Activated naive CD8-positive, alpha-beta T cell (primary cell): ENCODE data around the gene ATF1.
A peak's percentile ranks its signal among the peaks of the same experiment; 100 is the strongest.
"Not testable (repeated sequence)": the region's sequence is repeated elsewhere in the genome, so short reads cannot be mapped to it uniquely, and the experiment has no call there.

Experiments
- H3K27ac Mint-ChIP-seq: one replicate; pipeline ENCODE4 v1.8.0; 2021; ENCODE audit warnings: mixed read lengths
- H3K27me3 Mint-ChIP-seq: one replicate; pipeline ENCODE4 v1.8.0; 2021; ENCODE audit warnings: mixed read lengths
- H3K36me3 Mint-ChIP-seq: one replicate; pipeline ENCODE4 v1.8.0; 2021; ENCODE audit warnings: mixed read lengths
- H3K4me1 Mint-ChIP-seq: one replicate; pipeline ENCODE4 v1.8.0; 2021; ENCODE audit warnings: low read depth, mixed read lengths
- H3K4me3 Mint-ChIP-seq: one replicate; pipeline ENCODE4 v1.8.0; 2021; ENCODE audit warnings: mild to moderate bottlenecking, mixed read lengths
- H3K9me3 Mint-ChIP-seq: one replicate; pipeline ENCODE4 v1.8.0; 2021; ENCODE audit warnings: low read depth, mixed read lengths

The ATF1 gene

GRCh38 chr12:50814921-50815320, 51.0 kb downstream of the ATF1 start:
- H3K27me3 Mint-ChIP-seq, H3K27ac Mint-ChIP-seq, H3K9me3 Mint-ChIP-seq, H3K4me3 Mint-ChIP-seq, H3K4me1 Mint-ChIP-seq, H3K36me3 Mint-ChIP-seq: not testable (repeated sequence)

DNA sequence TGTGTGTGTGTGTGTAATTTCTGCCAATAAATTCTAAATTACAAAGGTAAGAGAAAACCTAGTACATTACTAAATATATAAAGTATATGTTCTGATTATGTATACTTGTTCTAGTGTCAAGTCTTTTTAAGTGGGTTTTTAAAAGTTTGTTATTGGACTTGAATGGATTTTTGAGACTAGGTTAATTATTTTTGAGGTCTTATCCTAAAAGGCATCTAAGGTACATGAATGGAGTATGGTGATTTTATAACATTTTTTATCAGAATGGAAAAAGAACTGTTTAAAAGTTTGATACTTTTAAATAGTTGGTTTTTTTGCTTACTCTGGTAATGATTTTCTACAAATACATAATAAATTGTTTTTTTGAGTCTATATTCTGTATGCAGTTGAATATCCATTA, 56.3 kb downstream of the ATF1 start:
- Mint-ChIP-seq H3K36me3 (peaks cover 3% of the 10 kb centered on the region), H3K4me1 (peaks cover 5% of the 10 kb centered on the region), H3K27ac (no peak overlapping the region), H3K4me3 (no peak overlapping the region), H3K9me3 (no peaks in the 10 kb centered on the region), H3K27me3 (no peaks in the 10 kb centered on the region)

- no peaks in the 10 kb centered on the region for H3K27me3 Mint-ChIP-seq
- H3K9me3 Mint-ChIP-seq = no peaks in the 10 kb centered on the region
- H3K4me3 Mint-ChIP-seq = no peak overlapping the region
- peaks cover 10% of the 10 kb centered on the region for H3K4me1 Mint-ChIP-seq
- no peaks in the 10 kb centered on the region for H3K36me3 Mint-ChIP-seq
- no peak overlapping the region for H3K27ac Mint-ChIP-seq
These were observed 58.2 kb downstream of the ATF1 start for GRCh38 chr12:50822082-50822481.

DNA sequence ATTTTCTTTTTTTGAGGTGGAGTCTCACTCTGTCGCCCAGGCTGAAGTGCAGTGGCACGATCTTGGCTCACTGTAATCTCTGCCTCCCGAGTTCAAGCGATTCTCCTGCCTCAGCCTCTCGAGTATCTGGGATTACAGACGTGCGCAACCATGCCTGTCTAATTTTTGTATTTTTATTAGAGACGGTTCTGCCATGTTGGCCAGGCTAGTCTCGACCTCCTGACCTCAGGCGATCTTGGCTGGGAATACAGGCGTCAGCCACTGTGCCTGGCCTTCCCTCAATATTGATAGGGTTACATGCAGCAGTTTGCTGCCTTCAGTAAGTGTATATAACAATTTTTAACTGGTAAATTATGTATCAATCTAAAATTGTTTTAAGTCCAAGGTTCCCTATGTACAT, 59.8 kb downstream of the ATF1 start:
- H3K4me3 Mint-ChIP-seq, H3K4me1 Mint-ChIP-seq, H3K27ac Mint-ChIP-seq, H3K9me3 Mint-ChIP-seq, H3K27me3 Mint-ChIP-seq, H3K36me3 Mint-ChIP-seq: not testable (repeated sequence)

GRCh38 chr12:50824914-50825313, 61.0 kb downstream of the ATF1 start:
- peaks cover 10% of the 10 kb centered on the region for H3K4me1 Mint-ChIP-seq
- H3K27ac Mint-ChIP-seq = peak overlapping the region; percentile 58
- H3K27me3 Mint-ChIP-seq = no peaks in the 10 kb centered on the region
- H3K4me3 Mint-ChIP-seq = no peak overlapping the region
- H3K9me3 Mint-ChIP-seq = no peaks in the 10 kb centered on the region
- no peaks in the 10 kb centered on the region for H3K36me3 Mint-ChIP-seq

- Mint-ChIP-seq H3K4me1 (peaks cover 10% of the 10 kb centered on the region), H3K9me3 (no peaks in the 10 kb centered on the region), H3K36me3 (no peaks in the 10 kb centered on the region), H3K27ac (peak overlapping the region; percentile 58), H3K4me3 (no peak overlapping the region), H3K27me3 (no peaks in the 10 kb centered on the region)
These were observed 61.5 kb downstream of the ATF1 start for GRCh38 chr12:50825372-50825838.

DNA sequence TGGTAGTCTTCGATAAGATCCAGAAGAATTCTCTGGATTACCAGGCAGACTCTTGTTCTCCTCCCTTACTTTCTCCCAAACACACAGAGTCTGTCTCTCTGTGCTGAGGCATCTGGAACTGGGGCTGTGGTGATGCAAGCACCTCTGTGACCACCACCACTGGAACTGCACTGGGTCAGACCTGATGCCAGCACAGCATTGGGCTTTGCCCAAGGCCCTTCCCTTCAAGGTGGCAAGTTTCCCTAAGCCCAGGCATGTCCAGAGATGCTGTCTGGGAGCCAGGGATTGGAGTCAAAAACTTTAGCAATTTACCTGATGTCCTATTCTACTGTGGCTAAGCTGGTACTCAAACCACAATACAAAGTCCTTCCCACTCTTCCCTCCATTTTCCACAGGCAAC, 64.2 kb downstream of the ATF1 start:
- H3K27ac Mint-ChIP-seq = no peak overlapping the region
- no peak overlapping the region for H3K4me3 Mint-ChIP-seq
- peaks cover 2% of the 10 kb centered on the region for H3K9me3 Mint-ChIP-seq

GRCh38 chr12:50828886-50829285, 65.0 kb downstream of the ATF1 start:
- H3K27ac Mint-ChIP-seq = no peak overlapping the region
- peaks cover 10% of the 10 kb centered on the region for H3K4me1 Mint-ChIP-seq
- H3K9me3 Mint-ChIP-seq = peaks cover 5% of the 10 kb centered on the region
- no peaks in the 10 kb centered on the region for H3K27me3 Mint-ChIP-seq
- no peak overlapping the region for H3K4me3 Mint-ChIP-seq
- H3K36me3 Mint-ChIP-seq = no peaks in the 10 kb centered on the region

More for the DNA sequence above, 64.2 kb downstream of the ATF1 start:
- H3K27me3 Mint-ChIP-seq = no peaks in the 10 kb centered on the region
- H3K36me3 Mint-ChIP-seq = no peaks in the 10 kb centered on the region
- peaks cover 10% of the 10 kb centered on the region for H3K4me1 Mint-ChIP-seq

GRCh38 chr12:50833801-50834200, 69.9 kb downstream of the ATF1 start:
- not testable (repeated sequence) for H3K27ac Mint-ChIP-seq, H3K27me3 Mint-ChIP-seq, H3K4me3 Mint-ChIP-seq, H3K4me1 Mint-ChIP-seq, H3K36me3 Mint-ChIP-seq, H3K9me3 Mint-ChIP-seq

- Mint-ChIP-seq H3K4me1 (no peaks in the 10 kb centered on the region), H3K27me3 (peaks cover 2% of the 10 kb centered on the region), H3K4me3 (no peak overlapping the region), H3K9me3 (peaks cover 10% of the 10 kb centered on the region), H3K27ac (no peak overlapping the region), H3K36me3 (peaks cover 9% of the 10 kb centered on the region)
These were observed 75.1 kb downstream of the ATF1 start for GRCh38 chr12:50839042-50839441.

GRCh38 chr12:50840809-50841487, 77.0 kb downstream of the ATF1 start:
- H3K36me3 Mint-ChIP-seq = peaks cover 5% of the 10 kb centered on the region
- H3K27me3 Mint-ChIP-seq = peaks cover 2% of the 10 kb centered on the region
- peaks cover 10% of the 10 kb centered on the region for H3K9me3 Mint-ChIP-seq
- H3K27ac Mint-ChIP-seq = peak overlapping the region; percentile 2
- H3K4me3 Mint-ChIP-seq = no peak overlapping the region
- H3K4me1 Mint-ChIP-seq = no peaks in the 10 kb centered on the region

DNA sequence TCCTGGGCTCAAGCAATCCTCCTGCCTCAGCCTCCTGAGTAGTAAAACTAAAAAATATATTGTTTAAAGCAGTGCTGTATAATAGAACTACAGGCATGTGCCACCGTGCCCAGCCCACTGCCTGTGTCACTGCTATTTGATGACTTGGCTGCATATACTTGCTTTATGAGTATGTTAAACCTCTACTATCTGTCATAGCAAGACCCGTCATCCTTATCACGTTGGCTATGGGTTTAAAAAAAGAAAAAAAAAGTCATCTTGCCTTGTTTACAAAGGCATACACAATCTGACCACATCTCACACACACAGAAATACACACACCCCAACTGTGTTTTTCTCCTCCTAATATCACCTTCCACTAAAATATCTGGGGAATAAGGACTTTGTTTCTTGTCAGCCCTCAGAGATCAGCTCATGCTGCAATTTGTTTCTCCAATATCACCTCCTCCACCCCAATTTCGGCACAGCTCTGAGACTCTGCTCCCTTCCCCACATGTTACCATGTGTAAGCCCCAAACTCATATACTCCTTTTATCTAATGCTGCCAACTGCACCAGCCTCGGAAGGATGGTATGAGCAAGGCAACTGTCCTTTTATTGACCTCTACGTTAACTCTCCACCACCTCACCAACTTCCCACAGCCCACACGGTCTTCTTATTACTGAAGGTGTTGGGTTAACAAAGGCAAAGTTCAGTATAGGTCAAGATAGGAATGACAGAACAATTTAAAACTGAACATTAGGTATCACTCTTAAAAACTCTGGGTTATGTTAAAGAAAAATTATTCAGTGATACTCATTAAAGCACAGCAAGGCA, 78.0 kb downstream of the ATF1 start:
- Mint-ChIP-seq H3K36me3 (peaks cover 5% of the 10 kb centered on the region), H3K9me3 (peaks cover 10% of the 10 kb centered on the region), H3K4me1 (no peaks in the 10 kb centered on the region), H3K27ac (no peak overlapping the region), H3K27me3 (peaks cover 2% of the 10 kb centered on the region), H3K4me3 (no peak overlapping the region)

DNA sequence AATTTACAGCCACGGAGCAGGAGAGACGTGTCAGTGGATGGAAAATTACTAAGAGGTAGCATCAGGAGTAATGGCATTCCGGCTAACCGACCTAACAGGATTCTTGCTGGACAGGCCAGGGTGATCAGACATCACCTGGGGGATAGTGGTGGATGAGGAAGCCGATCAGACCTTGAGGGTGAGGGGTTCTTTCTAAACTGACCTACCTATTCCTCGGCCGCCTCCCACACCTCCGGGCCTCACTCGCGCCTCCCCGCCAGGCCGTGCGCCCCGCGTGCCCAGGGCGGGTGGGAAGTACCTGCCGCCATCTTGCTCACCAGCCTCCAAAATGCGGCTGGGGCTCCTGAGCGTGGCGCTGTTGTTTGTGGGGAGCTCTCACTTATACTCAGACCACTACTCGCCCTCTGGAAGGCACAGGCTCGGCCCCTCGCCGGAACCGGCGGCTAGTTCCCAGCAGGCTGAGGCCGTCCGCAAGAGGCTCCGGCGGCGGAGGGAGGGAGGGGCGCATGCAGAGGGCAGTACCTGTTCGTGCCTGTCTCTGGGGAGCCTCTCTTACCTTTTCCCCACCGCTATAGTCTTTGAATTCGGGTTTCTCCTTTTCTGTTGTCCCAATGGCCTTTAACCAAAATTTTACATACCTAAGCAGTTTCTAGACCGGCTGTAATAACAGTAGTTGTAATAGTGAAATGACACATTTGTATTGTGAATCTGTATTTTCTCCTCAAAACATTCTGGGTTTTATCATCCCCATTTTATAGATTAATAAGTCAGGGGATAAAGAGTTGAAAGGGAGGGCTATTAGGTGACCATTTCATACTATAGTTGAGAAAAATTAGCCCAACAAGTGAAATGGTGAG, 79.0 kb downstream of the ATF1 start, which contains the start of gene TMPRSS12:
Gene TMPRSS12 (plus strand): TSS at position 290 of the 857 bp plus-strand sequence. CDS start 39 bp downstream, at position 329.
- Mint-ChIP-seq H3K4me3 (peak within 1 kb of the TSS; percentile 44), H3K36me3 (peaks cover 5% of the 10 kb centered on the region), H3K27ac (no peak within 1 kb of the TSS), H3K9me3 (peaks cover 10% of the 10 kb centered on the region), H3K4me1 (no peaks in the 10 kb centered on the region), H3K27me3 (peaks cover 2% of the 10 kb centered on the region)

- H3K9me3 Mint-ChIP-seq = peaks cover 10% of the 10 kb centered on the region
- H3K36me3 Mint-ChIP-seq = peaks cover 5% of the 10 kb centered on the region
- no peak overlapping the region for H3K27ac Mint-ChIP-seq
- H3K4me1 Mint-ChIP-seq = no peaks in the 10 kb centered on the region
- no peak overlapping the region for H3K4me3 Mint-ChIP-seq
- peaks cover 2% of the 10 kb centered on the region for H3K27me3 Mint-ChIP-seq
These were observed 81.2 kb downstream of the ATF1 start for GRCh38 chr12:50845021-50845647.
